MM.1S (cell line): ENCODE measurements around the gene CDH4.

Experiments
- DNase-seq: peaks from one replicate; pipeline ENCODE4 v3.0.0-alpha.2; 2015
- H2AFZ ChIP-seq: fragments of 300-600 bp; sonication (generic); 2 replicates; pipeline ENCODE4 v1.6.0; 2016; ENCODE audit warnings: antibody characterized with exemption, low read length
- H3F3A ChIP-seq: fragments of 300-600 bp; sonication (generic); 2 replicates; pipeline ENCODE4 v1.6.1; 2016; ENCODE audit warnings: mild to moderate bottlenecking, antibody characterized with exemption, low read length, moderate library complexity, mixed read lengths; ENCODE audit not compliant: insufficient read depth
- H3K27ac ChIP-seq: fragments of 300-600 bp; sonication (generic); 2 replicates; pipeline ENCODE4 v1.5.1; 2016; ENCODE audit warnings: mild to moderate bottlenecking, low read length
- H3K27me3 ChIP-seq: fragments of 300-600 bp; sonication (generic); replicated peaks from 2 replicates; pipeline ENCODE4 v1.6.0; 2016; ENCODE audit warnings: low read length; ENCODE audit not compliant: insufficient read depth
- H3K36me3 ChIP-seq: fragments of 300-600 bp; sonication (generic); replicated peaks from 2 replicates; pipeline ENCODE4 v1.6.1; 2016; ENCODE audit warnings: mild to moderate bottlenecking, low read length, mixed read lengths; ENCODE audit not compliant: insufficient read depth
- H3K4me1 ChIP-seq: fragments of 300-600 bp; sonication (generic); 2 replicates; pipeline ENCODE4 v1.6.1; 2016; ENCODE audit warnings: low read length, mixed read lengths
- H3K4me2 ChIP-seq: fragments of 300-600 bp; sonication (generic); 2 replicates; pipeline ENCODE4 v1.6.0; 2016; ENCODE audit warnings: low read depth, low read length
- H3K4me3 ChIP-seq: fragments of 300-600 bp; sonication (generic); 2 replicates; pipeline ENCODE4 v1.5.1; 2016; ENCODE audit warnings: low read length, mixed read lengths
- H3K79me2 ChIP-seq: fragments of 300-600 bp; sonication (generic); 2 replicates; pipeline ENCODE4 v1.6.1; 2016; ENCODE audit warnings: mixed run types, low read length, mixed read lengths
- H3K9ac ChIP-seq: fragments of 300-600 bp; sonication (generic); 2 replicates; pipeline ENCODE4 v1.6.1; 2016; ENCODE audit warnings: low read length, mixed read lengths
- H3K9me2 ChIP-seq: fragments of 300-600 bp; sonication (generic); replicated peaks from 2 replicates; pipeline ENCODE4 v1.6.1; 2016; ENCODE audit warnings: mild to moderate bottlenecking, low read length, mixed read lengths; ENCODE audit not compliant: insufficient read depth
- H3K9me3 ChIP-seq: fragments of 300-600 bp; sonication (generic); replicated peaks from 2 replicates; pipeline ENCODE4 v1.6.1; 2016; ENCODE audit warnings: mild to moderate bottlenecking, low read length, mixed read lengths; ENCODE audit not compliant: insufficient read depth
- H4K20me1 ChIP-seq: fragments of 300-600 bp; sonication (generic); 2 replicates; pipeline ENCODE4 v1.6.1; 2016; ENCODE audit warnings: mild to moderate bottlenecking, low read length, moderate library complexity, mixed read lengths; ENCODE audit not compliant: insufficient read depth
- CTCF ChIP-seq: fragments of 300-600 bp; sonication (generic); IDR thresholded peaks from 2 replicates; pipeline ENCODE4 v1.5.1; 2016; ENCODE audit warnings: antibody characterized with exemption, low read length, mixed read lengths
- EZH2 ChIP-seq: fragments of 300-600 bp; sonication (generic); optimal IDR thresholded peaks from 2 replicates; pipeline ENCODE3; 2017; ENCODE audit warnings: low read depth, mild to moderate bottlenecking, antibody characterized with exemption, low read length, mixed read lengths
- EZH2phosphoT487 ChIP-seq: fragments of 300-600 bp; sonication (generic); IDR thresholded peaks from 2 replicates; pipeline ENCODE4 v1.6.1; 2018; ENCODE audit warnings: antibody characterized with exemption, low read length

The CDH4 gene

GRCh38 chr20:61693055-61693600 lies 441.1 kb downstream of the CDH4 start:
- no peak overlapping the region for H3K4me2 ChIP-seq
- H3K9ac ChIP-seq, result no peak overlapping the region
- no peak overlapping the region for H3K4me3 ChIP-seq
- no peaks in the 10 kb centered on the region for H3K9me3 ChIP-seq
- H4K20me1 ChIP-seq, result no peaks in the 10 kb centered on the region
- no peak overlapping the region for H3K27ac ChIP-seq
- no peaks in the 10 kb centered on the region for H3K36me3 ChIP-seq
- H2AFZ ChIP-seq, result no peak overlapping the region
- DNase-seq, result no peak
- H3K27me3 ChIP-seq, result peaks cover 90% of the 10 kb centered on the region
- no peaks in the 10 kb centered on the region for H3K4me1 ChIP-seq
- H3K79me2 ChIP-seq, result no peaks in the 10 kb centered on the region
- TF ChIP-seq EZH2phosphoT487 (no peak), EZH2 (no peak), CTCF (no peak)
- no peaks in the 10 kb centered on the region for H3F3A ChIP-seq
- no peaks in the 10 kb centered on the region for H3K9me2 ChIP-seq

- H3K9me3 ChIP-seq, result no peaks in the 10 kb centered on the region
- no peak overlapping the region for H3K4me3 ChIP-seq
- no peak overlapping the region for H2AFZ ChIP-seq
- H3K9ac ChIP-seq, result no peak overlapping the region
- H3K9me2 ChIP-seq, result no peaks in the 10 kb centered on the region
- H3K36me3 ChIP-seq, result no peaks in the 10 kb centered on the region
- no peak overlapping the region for H3K4me2 ChIP-seq
- H3F3A ChIP-seq, result no peaks in the 10 kb centered on the region
- H3K27me3 ChIP-seq, result peaks cover 97% of the 10 kb centered on the region
- no peaks in the 10 kb centered on the region for H3K79me2 ChIP-seq
- no peak overlapping the region for H3K27ac ChIP-seq
- DNase-seq, result no peak
- no peaks in the 10 kb centered on the region for H4K20me1 ChIP-seq
- no peak for TF ChIP-seq CTCF
- TF ChIP-seq EZH2phosphoT487, result no peak
- TF ChIP-seq EZH2, result no peak
- no peaks in the 10 kb centered on the region for H3K4me1 ChIP-seq
Measured at GRCh38 chr20:61694682-61695081, 442.6 kb downstream of the CDH4 start.

GRCh38 chr20:61695741-61696140 lies 443.7 kb downstream of the CDH4 start:
- Histone ChIP-seq H3F3A (no peaks in the 10 kb centered on the region), H3K9ac (no peak overlapping the region), H3K4me3 (no peak overlapping the region), H3K9me2 (no peaks in the 10 kb centered on the region), H4K20me1 (no peaks in the 10 kb centered on the region), H3K4me1 (no peaks in the 10 kb centered on the region), H2AFZ (no peak overlapping the region), H3K9me3 (no peaks in the 10 kb centered on the region), H3K4me2 (no peak overlapping the region), H3K79me2 (no peaks in the 10 kb centered on the region), H3K27me3 (peaks cover 97% of the 10 kb centered on the region), H3K27ac (no peak overlapping the region), H3K36me3 (no peaks in the 10 kb centered on the region)
- no peak for DNase-seq
- TF ChIP-seq EZH2 (no peak), EZH2phosphoT487 (no peak), CTCF (no peak)
